Uterus (tissue), 4 donors: Measurements from ENCODE around the gene COL23A1. TPM values are rescaled to one million over a fixed set of nuclear protein-coding genes. Genes with fewer than 3 reads are reported as not detected.

Experiments used
- DNase-seq, 2 donors: peaks; one replicate each; pipeline ENCODE4 v3.0.0-alpha.2; 2019 to 2020
- H3K27ac ChIP-seq, 2 donors: fragments of 200-600 bp; sonication (generic); 1 replicate in 1 of 2; 2 replicates in 1 of 2; pipeline ENCODE4 v1.5.1; 2016 to 2018
- H3K27me3 ChIP-seq, 2 donors: fragments of 200-600 bp; sonication (generic); one replicate each; pipeline ENCODE4 v1.5.1; 2018 to 2019; ENCODE audit warnings: control low read depth in 1 of 2
- H3K36me3 ChIP-seq, 2 donors: fragments of 200-600 bp; sonication (generic); one replicate each; pipeline ENCODE4 v1.5.1; 2019; ENCODE audit warnings: control low read depth in 1 of 2
- H3K4me1 ChIP-seq, 2 donors: fragments of 200-600 bp; sonication (generic); one replicate each; pipeline ENCODE4 v1.5.1; 2018 to 2019; ENCODE audit warnings: control low read depth in 1 of 2
- H3K4me3 ChIP-seq, 2 donors: fragments of 200-600 bp; sonication (generic); 1 replicate in 1 of 2; 2 replicates in 1 of 2; pipeline ENCODE4 v1.5.1; 2018 to 2019; ENCODE audit warnings: mild to moderate bottlenecking in 1 of 2
- H3K9me3 ChIP-seq, 2 donors: fragments of 200-600 bp; sonication (generic); one replicate each; pipeline ENCODE4 v1.5.1; 2019; ENCODE audit warnings: control low read depth in 1 of 2
- CTCF ChIP-seq, 4 experiments: fragments of 200-600 bp in 2 of 4; fragments of 450-650 bp in 2 of 4; sonication (generic) in 2 of 4; IDR thresholded peaks; one replicate each; pipeline ENCODE4 v1.5.1; 2016 to 2019; ENCODE audit warnings: antibody characterized with exemption in 4 of 4, mild to moderate bottlenecking in 2 of 4, moderate library complexity in 1 of 4
- POLR2A ChIP-seq, 2 donors: fragments of 450-650 bp; IDR thresholded peaks; one replicate each; pipeline ENCODE4 v1.6.1; 2016; ENCODE audit warnings: antibody characterized with exemption in 2 of 2, mild to moderate bottlenecking in 1 of 2, moderate library complexity in 1 of 2
- intact Hi-C: fragments of 100-400 bp; cut with DNase I; formaldehyde crosslinking; loops from one replicate; pipeline ENCODE4 v1.15.1; 2023; ENCODE audit warnings: low total_unique reads
- total RNA-seq, 4 donors: library from RNA; depleted of rRNA in 3 of 4; stranded (reverse); fragments of >200 nt in 3 of 4; gene quantifications; one replicate each; pipeline versions ENCODE4 v1.1.0 to v1.2.4, GENCODE V29; 2014 to 2023
- donor health status: DM: yes; HTN: yes; CAD: no.

Gene COL23A1
- total RNA-seq, 4 donors from 2014 or later = 0.85 to 7.6 (median 2.0) TPM; not detected in 1

DNA sequence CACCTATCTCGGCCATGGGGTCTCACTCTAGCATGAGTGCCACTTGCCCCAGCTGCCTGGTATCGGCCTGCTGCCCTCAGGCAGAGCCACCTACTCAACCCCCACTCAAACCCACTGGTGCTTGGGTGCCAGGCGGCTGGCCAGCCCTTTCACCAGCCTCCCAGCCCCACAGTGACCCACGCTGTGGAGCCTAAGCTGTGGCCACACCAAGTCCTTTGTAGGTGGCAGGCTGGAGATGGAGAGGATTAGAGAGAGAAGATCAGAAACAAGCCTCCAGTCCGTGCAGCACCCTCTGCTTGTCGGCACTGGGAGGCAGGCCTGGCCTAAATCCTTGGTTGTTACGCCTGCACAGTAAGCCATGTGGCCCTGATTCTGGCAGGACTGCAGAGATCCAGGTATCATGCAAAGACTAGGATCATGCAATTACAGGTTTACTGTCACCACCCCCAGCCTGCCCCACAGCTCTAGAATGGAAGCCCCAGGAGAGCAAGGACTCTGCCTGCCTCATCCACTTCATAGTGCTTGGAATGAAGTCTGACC, 171.7 kb downstream of the COL23A1 start:
- DNase-seq = no peak

GRCh38 chr5:178418031-178418430, 172.2 kb downstream of the COL23A1 start:
- H3K27ac ChIP-seq = no peak overlapping the region
- H3K27me3 ChIP-seq = no peaks in the 10 kb centered on the region
- H3K4me1 ChIP-seq = no peaks in the 10 kb centered on the region
- intact Hi-C loops = no loop called here
- H3K9me3 ChIP-seq = no peaks in the 10 kb centered on the region
- no peak overlapping the region for H3K4me3 ChIP-seq
- DNase-seq = no peak
- no peak for TF ChIP-seq POLR2A (IDR thresholded peaks at IDR 0.05)
- TF ChIP-seq CTCF (IDR thresholded peaks at IDR 0.05) = no peak
- H3K36me3 ChIP-seq = no peaks in the 10 kb centered on the region

More for the DNA sequence above, 171.7 kb downstream of the COL23A1 start:
- no peak overlapping the region for H3K27ac ChIP-seq
- intact Hi-C loops = no loop called here
- no peaks in the 10 kb centered on the region for H3K9me3 ChIP-seq
- no peak overlapping the region for H3K4me3 ChIP-seq
- no peaks in the 10 kb centered on the region for H3K4me1 ChIP-seq
- no peaks in the 10 kb centered on the region for H3K36me3 ChIP-seq
- H3K27me3 ChIP-seq = no peaks in the 10 kb centered on the region
- TF ChIP-seq POLR2A (IDR thresholded peaks at IDR 0.05) (no peak), CTCF (IDR thresholded peaks at IDR 0.05) (no peak)

DNA sequence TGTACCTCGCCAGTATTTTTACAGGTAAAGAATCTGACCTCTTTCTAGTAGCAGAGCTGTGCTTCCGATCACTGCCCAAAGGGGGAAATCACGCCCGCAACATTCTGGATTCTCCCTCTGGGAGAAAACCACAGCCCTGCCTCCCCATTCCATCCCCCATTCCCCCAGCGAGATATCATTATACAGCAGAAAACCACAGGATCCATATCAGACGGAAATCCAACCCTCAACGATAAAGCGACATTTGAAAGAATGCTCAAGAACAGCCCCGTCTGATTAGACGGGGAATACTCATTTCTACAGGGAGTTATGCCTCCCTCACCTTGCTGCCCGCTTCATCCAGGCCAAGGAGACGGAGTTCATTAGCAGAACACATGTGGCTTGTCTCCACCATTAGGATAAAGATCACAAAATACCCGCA, 172.8 kb downstream of the COL23A1 start:
- Histone ChIP-seq H3K27me3 (no peaks in the 10 kb centered on the region), H3K36me3 (no peaks in the 10 kb centered on the region), H3K27ac (no peak overlapping the region), H3K4me1 (no peaks in the 10 kb centered on the region), H3K9me3 (no peaks in the 10 kb centered on the region), H3K4me3 (no peak overlapping the region)
- no peak for TF ChIP-seq CTCF (IDR thresholded peaks at IDR 0.05)
- TF ChIP-seq POLR2A (IDR thresholded peaks at IDR 0.05) = no peak
- intact Hi-C loops = no loop called here
- no peak for DNase-seq

DNA sequence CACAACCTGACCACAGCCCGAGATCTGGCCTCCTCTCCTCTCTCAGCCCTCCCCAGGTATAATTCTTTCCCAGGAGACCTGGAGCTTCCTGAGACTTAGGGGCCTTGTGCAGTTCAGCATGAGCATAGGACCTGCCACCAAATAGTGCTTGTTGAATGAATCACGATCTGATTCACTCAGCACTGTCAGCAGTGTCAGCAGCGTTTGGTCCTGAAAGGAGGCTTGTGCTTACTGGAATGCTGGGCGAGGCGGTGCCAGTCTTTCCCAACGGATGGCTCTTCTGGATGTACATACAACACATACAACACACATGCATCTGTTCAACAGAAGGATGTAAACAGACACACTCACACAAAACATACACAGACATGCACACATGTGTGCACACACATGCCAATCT, 173.3 kb downstream of the COL23A1 start:
- no peaks in the 10 kb centered on the region for H3K4me1 ChIP-seq
- H3K9me3 ChIP-seq = no peaks in the 10 kb centered on the region
- no peaks in the 10 kb centered on the region for H3K27me3 ChIP-seq
- no peak overlapping the region for H3K27ac ChIP-seq
- DNase-seq = no peak
- intact Hi-C loops = no loop called here
- no peak overlapping the region for H3K4me3 ChIP-seq
- no peaks in the 10 kb centered on the region for H3K36me3 ChIP-seq
- TF ChIP-seq POLR2A (IDR thresholded peaks at IDR 0.05) (no peak), CTCF (IDR thresholded peaks at IDR 0.05) (no peak)

GRCh38 chr5:178416206-178416882, 173.8 kb downstream of the COL23A1 start:
- Histone ChIP-seq H3K36me3 (no peaks in the 10 kb centered on the region), H3K9me3 (no peaks in the 10 kb centered on the region), H3K27ac (no peak overlapping the region), H3K27me3 (no peaks in the 10 kb centered on the region), H3K4me3 (no peak overlapping the region), H3K4me1 (no peaks in the 10 kb centered on the region)
- TF ChIP-seq CTCF (IDR thresholded peaks at IDR 0.05) = no peak
- no peak for TF ChIP-seq POLR2A (IDR thresholded peaks at IDR 0.05)
- no peak for DNase-seq
- intact Hi-C loops = no loop called here
